GM19035 (cell line): ENCODE data around the gene GPC6.

Experiments used
- ATAC-seq: cut with Tn5 transposase; IDR thresholded peaks from one replicate; pipeline ENCODE4 v1.9.1; 2021; ENCODE audit not compliant: unreplicated experiment

GPC6 gene

DNA sequence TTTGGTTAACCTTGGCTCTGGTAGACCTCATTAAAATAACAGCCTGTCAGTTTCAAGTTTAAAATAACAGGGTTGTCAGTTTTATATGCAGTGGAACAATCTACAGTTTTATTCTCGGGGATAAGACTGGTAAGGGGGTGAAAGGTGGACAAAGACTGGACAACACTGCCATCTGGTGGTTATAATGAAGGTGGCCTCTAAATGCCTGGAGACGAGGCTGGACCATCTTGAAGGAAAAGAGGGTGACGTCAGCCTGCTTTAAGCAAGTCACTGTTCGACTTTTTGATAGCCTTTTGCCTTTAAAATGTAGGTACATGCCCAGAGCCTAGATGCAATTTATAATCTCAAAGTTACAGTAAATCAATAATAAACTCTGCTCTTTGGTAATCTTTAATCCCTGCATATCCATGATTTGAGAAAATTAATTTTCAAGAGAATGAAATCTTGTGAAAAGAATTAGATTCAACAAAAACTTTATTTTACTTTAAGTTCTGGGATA is 1135.9 kb downstream of the GPC6 start:
- ATAC-seq, result peak; percentile 99

- ATAC-seq, result no peak
Observed at GRCh38 chr13:94366677-94367076, 1140.1 kb downstream of the GPC6 start.

GRCh38 chr13:94369972-94370436 is 1143.4 kb downstream of the GPC6 start:
- no peak for ATAC-seq

- ATAC-seq, result no peak
Observed at GRCh38 chr13:94371855-94372254, 1145.2 kb downstream of the GPC6 start.

DNA sequence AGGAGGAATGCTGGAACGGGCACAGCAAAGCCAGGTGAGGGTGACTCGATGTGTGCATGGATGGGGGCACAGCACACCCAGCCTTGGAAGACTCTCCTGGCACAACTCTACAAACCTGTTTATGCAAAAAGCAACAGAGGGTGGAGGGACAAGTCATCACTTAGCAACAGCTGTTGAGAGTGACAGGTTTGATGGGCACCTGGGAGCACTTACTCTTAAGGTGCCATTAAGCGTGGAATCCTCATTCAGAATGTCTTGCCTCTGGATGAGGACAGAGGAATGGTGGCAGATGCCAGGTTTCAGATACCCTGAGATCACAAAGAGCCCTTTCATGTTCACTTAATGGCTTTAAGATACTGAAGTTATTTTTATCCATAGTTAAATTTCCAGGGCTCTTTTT is 1155.9 kb downstream of the GPC6 start:
- ATAC-seq, result no peak

DNA sequence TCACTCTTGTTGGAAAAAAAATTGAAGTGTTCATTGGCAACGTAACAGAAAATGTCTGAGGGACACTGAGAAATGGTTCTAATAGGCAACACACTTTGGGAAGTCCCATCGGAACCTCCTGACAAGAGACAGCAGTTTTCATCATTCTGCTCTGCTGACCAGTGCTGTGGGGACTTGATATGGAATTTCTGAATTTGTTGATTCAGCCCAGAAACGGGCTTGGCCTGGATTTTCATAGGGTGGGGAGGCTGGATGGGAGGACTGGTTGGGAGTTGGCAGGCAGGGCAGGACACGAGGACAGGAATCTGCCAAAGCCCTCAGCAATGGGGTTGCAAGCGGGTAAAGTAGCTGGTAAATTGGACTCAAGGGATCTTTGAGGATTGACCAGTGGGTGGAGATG is 1156.4 kb downstream of the GPC6 start:
- no peak for ATAC-seq

DNA sequence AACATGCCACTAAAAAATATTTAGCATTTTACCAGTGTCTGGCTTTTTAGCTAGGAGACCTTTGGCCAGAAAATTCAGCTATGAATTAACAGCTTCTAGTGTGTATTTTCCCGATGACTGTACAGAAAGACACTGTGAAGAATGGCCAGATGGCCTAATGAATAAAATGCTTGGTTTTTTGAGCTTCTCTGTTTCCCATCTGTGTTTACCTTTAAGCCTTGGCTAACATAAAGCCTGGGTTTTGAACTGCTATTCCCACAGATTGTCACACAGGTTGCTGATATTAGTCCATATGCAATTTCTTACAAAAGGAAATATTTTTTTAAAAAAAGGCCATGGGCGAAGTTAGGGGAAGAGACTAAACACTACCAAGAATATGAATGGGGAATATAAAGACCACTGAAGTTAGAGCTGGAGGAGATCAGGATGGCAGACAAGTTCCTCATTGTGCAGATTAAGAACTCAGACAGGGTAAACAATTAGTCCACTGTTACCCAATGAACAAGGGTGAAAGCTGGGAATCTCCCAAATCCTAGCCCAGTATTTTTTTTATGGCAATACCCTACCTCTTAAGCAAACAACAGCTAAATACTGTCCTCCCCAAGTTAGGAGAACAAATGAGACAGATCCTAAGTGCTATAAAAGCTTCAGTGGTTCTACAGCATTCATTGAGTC is 1157.8 kb downstream of the GPC6 start:
- no peak for ATAC-seq

- no peak for ATAC-seq
Observed at GRCh38 chr13:94387047-94387446, 1160.4 kb downstream of the GPC6 start.

- ATAC-seq, result no peak
Observed at GRCh38 chr13:94389604-94390351, 1163.2 kb downstream of the GPC6 start.

- ATAC-seq, result no peak
Observed at GRCh38 chr13:94390881-94391280, 1164.3 kb downstream of the GPC6 start.

- ATAC-seq, result no peak
Observed at GRCh38 chr13:94394723-94395122, 1168.1 kb downstream of the GPC6 start.

DNA sequence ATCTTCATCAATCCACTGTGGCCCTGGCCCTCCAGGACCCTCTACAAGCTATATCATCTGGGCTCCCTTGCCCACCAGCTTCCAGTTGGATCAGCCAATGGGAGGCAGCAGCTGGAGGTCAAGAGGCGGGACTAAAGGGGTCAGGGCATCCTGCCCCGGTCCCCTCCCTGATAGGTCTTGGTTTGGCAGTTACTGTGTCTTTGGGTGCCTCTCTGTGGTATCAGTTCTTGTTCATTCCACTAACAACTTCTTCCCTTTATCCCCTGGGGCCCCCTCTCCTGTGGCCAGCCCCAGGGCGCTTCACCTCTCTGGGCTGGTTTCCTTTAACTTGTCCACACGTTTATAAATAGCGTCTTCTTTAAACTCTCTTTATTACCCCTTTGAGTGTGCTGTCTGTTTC is 1169.3 kb downstream of the GPC6 start:
- ATAC-seq, result no peak

- no peak for ATAC-seq
Observed at GRCh38 chr13:94399812-94400211, 1173.2 kb downstream of the GPC6 start.

DNA sequence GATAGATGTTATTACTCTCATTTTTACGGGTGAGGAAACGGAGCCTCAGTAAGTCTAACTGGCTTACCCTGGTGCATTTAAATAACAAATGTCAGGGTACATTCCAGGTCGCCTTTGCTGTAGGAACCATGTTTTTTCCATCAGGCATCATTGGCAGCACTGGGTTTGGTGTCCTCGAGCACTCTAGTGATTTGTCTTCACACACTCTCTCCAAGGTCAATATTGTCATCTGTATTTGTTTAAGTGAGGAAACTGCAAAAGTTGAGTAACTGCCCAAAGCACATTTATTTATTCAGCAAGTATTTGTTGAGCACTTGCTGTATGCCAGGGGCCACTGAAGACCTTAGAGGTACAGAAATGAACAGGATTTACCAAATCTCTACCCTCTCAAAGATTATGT is 1174.3 kb downstream of the GPC6 start:
- ATAC-seq, result no peak

DNA sequence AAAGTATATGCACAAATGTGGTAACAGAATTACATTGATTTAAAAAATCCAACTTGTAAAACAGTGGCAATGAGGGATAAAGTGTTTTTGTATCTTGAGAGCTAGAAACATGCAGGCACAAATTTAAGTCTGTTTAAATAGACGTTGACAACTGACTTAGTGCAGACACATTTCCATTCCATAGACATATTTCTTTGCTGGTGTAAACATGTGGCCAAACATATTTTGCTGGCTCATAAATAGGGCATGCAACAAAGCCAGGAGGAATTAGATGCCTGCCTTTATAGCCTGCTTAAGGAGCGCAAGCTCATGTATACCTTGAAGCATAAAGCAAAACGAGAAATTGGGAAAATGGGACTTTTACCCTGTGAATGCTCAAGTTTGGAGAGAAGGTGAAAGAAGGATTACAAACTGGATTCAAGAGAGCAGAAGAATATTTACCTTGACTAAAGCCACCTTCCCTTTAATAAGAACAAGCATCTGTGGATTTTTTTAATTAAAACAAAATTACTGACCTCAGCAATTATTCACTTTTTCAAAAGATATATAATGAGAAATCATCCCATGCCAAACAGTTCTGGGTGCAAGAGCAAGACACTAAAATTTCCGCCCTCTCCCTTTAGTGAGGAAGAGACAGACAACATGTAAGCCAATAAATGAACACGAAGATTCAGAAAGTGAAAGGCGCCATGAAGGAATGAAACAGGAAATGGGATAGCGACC is 1181.9 kb downstream of the GPC6 start:
- no peak for ATAC-seq

GRCh38 chr13:94411747-94412146 is 1185.1 kb downstream of the GPC6 start:
- ATAC-seq, result no peak

GRCh38 chr13:94412870-94413597 is 1186.4 kb downstream of the GPC6 start:
- ATAC-seq, result no peak

GRCh38 chr13:94413598-94413944 is 1187.0 kb downstream of the GPC6 start:
- no peak for ATAC-seq

DNA sequence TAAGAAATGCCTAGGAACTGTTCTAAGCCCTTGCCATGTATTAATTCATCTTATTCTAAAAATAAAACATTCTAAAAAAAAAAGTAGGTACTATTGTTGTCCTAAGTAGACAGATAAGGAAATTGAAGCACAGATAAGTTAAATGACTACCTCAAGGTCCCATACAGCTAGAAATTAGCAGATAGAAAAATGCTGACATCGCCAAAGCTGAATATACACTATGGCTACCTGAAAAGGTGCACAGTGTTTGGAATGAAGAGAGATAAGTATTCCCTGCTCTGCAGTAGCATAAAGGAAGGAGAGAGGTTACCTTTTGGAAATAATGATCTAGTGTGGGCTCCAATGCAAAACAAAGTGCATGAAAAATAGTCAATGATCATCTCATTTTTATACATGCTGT is 1187.5 kb downstream of the GPC6 start:
- ATAC-seq, result no peak

- no peak for ATAC-seq
Observed at GRCh38 chr13:94414708-94415107, 1188.1 kb downstream of the GPC6 start.
